Diencephalon (tissue), 1 donor: Measurements from ENCODE around the gene ANO7. TPM values are rescaled to one million over a fixed set of nuclear protein-coding genes. Genes with fewer than 3 reads are reported as not detected.

Experiments
- total RNA-seq: library from RNA; depleted of rRNA; stranded (reverse); fragments of >200 nt; gene quantifications from one replicate; pipeline ENCODE4 v1.2.3, GENCODE V29; 2014

ANO7 gene, protein sequence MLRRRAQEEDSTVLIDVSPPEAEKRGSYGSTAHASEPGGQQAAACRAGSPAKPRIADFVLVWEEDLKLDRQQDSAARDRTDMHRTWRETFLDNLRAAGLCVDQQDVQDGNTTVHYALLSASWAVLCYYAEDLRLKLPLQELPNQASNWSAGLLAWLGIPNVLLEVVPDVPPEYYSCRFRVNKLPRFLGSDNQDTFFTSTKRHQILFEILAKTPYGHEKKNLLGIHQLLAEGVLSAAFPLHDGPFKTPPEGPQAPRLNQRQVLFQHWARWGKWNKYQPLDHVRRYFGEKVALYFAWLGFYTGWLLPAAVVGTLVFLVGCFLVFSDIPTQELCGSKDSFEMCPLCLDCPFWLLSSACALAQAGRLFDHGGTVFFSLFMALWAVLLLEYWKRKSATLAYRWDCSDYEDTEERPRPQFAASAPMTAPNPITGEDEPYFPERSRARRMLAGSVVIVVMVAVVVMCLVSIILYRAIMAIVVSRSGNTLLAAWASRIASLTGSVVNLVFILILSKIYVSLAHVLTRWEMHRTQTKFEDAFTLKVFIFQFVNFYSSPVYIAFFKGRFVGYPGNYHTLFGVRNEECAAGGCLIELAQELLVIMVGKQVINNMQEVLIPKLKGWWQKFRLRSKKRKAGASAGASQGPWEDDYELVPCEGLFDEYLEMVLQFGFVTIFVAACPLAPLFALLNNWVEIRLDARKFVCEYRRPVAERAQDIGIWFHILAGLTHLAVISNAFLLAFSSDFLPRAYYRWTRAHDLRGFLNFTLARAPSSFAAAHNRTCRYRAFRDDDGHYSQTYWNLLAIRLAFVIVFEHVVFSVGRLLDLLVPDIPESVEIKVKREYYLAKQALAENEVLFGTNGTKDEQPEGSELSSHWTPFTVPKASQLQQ
- 0.46 TPM for total RNA-seq

DNA sequence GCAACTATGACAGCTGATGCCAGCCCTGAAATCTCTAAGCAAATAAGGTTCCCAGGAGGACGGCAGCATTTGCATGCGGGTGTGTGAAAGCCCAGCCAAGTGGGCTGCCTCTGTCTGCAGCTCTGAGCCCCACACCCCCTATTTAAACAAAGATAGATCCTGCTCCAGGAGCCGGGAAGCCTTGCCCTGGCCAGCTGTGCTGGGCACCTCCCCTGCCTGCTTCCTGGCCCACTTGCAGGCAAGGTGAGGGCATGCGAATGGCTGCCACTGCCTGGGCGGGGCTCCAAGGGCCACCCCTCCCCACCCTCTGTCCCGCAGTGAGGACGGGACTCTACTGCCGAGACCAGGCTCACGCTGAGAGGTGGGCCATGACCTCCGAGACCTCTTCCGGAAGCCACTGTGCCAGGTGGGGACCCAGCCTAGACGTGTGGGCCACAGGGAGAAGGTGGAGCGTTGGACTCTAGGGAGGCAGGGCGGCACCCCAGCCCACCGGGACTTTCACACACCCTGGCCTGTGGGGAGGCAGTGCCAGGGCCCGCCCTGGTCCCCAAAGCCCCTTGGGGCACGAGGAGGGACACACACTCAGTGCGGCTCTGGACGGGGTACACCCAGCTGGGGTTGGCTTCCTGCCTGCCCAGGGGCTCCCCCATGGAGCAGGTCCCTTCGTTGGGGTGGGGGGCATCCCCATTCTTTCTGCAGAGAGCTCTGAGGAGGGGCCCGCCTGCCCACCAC, at the start of gene ANO7:
ANO7 (plus strand) TSS at position 317 of the 732 bp plus-strand sequence. CDS start 1,387 bp downstream, outside the sequence.

DNA sequence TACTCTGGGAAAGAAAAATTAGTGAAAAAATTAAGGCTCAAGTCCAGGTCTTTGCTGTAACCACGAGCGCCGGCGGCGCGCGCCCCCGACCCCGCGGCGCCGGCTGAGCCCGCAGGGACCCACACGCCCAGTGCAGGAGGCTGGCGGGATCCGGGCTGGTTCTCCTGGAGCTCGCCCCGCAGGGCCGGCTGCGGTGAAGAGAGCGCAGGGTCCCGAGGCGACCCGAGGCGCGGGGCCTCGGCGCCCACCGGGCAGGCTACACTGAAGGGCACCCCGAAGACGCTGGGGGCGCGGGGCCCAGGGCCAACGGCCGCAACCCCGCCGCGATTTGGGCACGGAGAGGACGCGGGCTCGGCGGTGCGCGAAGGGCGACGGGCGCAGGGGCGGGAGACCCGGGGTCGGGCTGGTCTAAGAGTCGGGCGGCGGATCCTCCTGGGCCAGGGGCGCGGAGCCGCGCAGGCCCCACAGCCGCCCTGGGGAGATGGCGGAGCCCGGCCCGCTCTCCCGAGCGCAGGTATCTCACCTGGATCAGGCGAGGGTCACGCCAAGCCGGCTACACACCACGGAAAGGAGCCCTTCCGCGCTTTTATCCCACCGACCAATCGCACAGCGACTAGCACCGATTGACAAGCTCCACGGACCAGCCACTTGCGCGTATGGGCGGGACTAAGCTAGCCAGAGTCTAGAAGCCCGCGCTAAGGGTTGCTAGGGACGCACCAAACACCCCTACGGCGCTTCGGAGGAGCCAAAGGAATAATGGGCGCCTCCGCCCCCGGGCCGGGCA, 39.4 kb upstream of the ANO7 start, which contains the start of gene PASK:
PASK (minus strand) TSS at position 582 of the 784 bp plus-strand sequence. CDS start 6,440 bp downstream, outside the sequence.

DNA sequence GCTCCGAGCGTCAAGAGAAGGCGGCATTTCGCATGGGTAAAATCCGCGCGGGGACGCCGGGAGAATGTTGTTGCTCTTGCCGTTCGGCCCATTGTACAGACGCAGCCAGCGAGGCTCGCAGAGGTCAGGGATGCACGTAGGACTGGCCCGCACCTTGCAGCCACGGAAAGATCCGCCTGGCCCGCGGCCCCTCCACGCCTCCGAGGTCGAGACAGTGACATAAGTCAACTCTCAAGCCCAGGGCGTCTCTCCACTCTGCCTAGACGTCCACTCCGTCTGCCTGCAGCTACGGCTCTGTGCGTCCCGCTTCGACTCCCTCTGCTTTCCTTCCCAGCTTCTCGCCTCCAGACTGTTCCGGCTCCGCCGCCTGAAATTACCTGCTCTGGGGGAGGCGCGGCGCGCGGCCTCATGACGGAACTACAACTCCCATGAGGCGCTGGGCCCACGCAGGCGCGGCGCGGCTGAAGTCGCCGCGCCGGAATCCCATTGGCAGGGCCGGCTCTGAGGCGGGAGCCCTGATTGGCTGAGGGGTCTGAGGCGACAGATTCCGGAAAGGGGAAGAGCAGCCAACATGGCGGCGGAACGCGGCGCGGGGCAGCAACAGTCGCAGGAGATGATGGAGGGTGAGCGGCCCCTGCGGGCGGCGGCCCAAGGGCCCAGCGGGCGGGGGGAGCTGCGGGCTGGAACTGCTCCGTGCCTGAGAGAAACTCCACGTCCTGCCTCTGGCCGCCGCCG, 38.4 kb upstream of the ANO7 start, which contains the start of gene PPP1R7:
PPP1R7 (plus strand) TSS at position 543 of the 735 bp plus-strand sequence; CDS start at position 572, 29 bp downstream.

Other genes with a start within 250 kb of the ANO7 start
- gene SNED1, start 190.1 kb upstream of the ANO7 start, total RNA-seq, result 6.5 TPM
- gene MTERF4, start 86.4 kb upstream of the ANO7 start, total RNA-seq, result 37.6 TPM
- 14.3 TPM for gene PASK, start 39.2 kb upstream of the ANO7 start, total RNA-seq
- 62.7 TPM for gene PPP1R7, start 38.2 kb upstream of the ANO7 start, total RNA-seq
- gene HDLBP, start 127.0 kb downstream of the ANO7 start, total RNA-seq, result 243 TPM
- gene SEPTIN2, start 127.2 kb downstream of the ANO7 start, total RNA-seq, result 295 TPM
- 40.6 TPM for gene FARP2, start 167.6 kb downstream of the ANO7 start, total RNA-seq